Transverse colon (tissue), 4 donors: Measurements from ENCODE around the gene BMPR1B.

Experiments used
- EP300 ChIP-seq: sonication (generic); formaldehyde crosslinking; IDR thresholded peaks from one replicate; pipeline ENCODE4 v1.6.1; 2017; ENCODE audit warnings: antibody characterized with exemption, low read depth
- POLR2A ChIP-seq: fragments of 450-650 bp; IDR thresholded peaks from one replicate; pipeline ENCODE4 v1.6.1; 2016; ENCODE audit warnings: antibody characterized with exemption, mild to moderate bottlenecking, moderate library complexity
- POLR2AphosphoS5 ChIP-seq, 3 donors: sonication (generic); formaldehyde crosslinking; IDR thresholded peaks; one replicate each; pipeline ENCODE4 v1.6.1; 2016; ENCODE audit warnings: antibody characterized with exemption in 3 of 3
- TF ChIP-seq, protein P1 (sequence below), 5 experiments: fragments of 200-600 bp in 3 of 5; fragments of 450-650 bp in 2 of 5; sonication (generic) in 3 of 5; IDR thresholded peaks; 1 replicate in 2 of 5; 2 replicates in 3 of 5; pipeline ENCODE4 v1.5.1; 2016 to 2017; ENCODE audit warnings: antibody characterized with exemption in 5 of 5, inconsistent platforms in 3 of 5, mild to moderate bottlenecking in 2 of 5, moderate library complexity in 1 of 5

DNA sequence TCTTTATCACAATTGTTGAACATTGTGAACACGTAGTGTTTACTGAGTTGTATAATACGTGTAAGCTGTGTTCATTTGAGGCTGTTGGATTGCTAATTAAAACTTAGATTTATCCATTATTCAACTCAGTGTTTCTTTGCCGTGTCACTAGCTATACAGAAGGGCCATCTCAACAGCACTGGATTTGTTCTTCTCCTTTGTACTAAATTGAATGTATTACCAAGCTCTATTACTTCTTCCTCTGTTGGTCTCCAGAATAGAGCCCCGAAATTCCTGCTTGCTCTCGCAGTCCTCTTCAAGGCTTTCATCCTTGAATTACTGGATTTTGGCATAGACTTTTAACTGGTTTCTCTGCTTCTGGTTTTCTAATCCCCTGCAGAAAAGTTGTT is 182.8 kb downstream of the BMPR1B start:
- TF ChIP-seq, protein P1, sequence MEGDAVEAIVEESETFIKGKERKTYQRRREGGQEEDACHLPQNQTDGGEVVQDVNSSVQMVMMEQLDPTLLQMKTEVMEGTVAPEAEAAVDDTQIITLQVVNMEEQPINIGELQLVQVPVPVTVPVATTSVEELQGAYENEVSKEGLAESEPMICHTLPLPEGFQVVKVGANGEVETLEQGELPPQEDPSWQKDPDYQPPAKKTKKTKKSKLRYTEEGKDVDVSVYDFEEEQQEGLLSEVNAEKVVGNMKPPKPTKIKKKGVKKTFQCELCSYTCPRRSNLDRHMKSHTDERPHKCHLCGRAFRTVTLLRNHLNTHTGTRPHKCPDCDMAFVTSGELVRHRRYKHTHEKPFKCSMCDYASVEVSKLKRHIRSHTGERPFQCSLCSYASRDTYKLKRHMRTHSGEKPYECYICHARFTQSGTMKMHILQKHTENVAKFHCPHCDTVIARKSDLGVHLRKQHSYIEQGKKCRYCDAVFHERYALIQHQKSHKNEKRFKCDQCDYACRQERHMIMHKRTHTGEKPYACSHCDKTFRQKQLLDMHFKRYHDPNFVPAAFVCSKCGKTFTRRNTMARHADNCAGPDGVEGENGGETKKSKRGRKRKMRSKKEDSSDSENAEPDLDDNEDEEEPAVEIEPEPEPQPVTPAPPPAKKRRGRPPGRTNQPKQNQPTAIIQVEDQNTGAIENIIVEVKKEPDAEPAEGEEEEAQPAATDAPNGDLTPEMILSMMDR (IDR thresholded peaks at IDR 0.05), result no peak
- no peak for TF ChIP-seq POLR2A
- TF ChIP-seq POLR2AphosphoS5 (IDR thresholded peaks at IDR 0.05), result no peak
- TF ChIP-seq EP300, result no peak
